ENCODE measurements around the gene GALE. TPM values are rescaled to one million over a fixed set of nuclear protein-coding genes. Genes with fewer than 3 reads are reported as not detected.
"Not testable (repeated sequence)": the region's sequence is repeated elsewhere in the genome, so short reads cannot be mapped to it uniquely, and the experiment has no call there.

GALE gene
- total RNA-seq = 1 to 10 TPM; 5.5 to 8.8 TPM

GRCh38 chr1:23800400-23801337 lies at the start of gene GALE:
GALE (minus strand) TSS chr1:23800754; CDS start chr1:23799007, 1,747 bp downstream.
- H3K36me3 ChIP-seq = peaks cover 10% of the 10 kb centered on the region
- no peaks in the 10 kb centered on the region for H3K9me3 ChIP-seq
- peak within 1 kb of the TSS; percentile 89 for H3K4me3 ChIP-seq
- H3K27ac ChIP-seq = peak within 1 kb of the TSS; percentile 86 to 93
- peaks cover 0 to 26% of the 10 kb centered on the region in 2 donors for H3K4me1 ChIP-seq
- TF ChIP-seq, protein P1, sequence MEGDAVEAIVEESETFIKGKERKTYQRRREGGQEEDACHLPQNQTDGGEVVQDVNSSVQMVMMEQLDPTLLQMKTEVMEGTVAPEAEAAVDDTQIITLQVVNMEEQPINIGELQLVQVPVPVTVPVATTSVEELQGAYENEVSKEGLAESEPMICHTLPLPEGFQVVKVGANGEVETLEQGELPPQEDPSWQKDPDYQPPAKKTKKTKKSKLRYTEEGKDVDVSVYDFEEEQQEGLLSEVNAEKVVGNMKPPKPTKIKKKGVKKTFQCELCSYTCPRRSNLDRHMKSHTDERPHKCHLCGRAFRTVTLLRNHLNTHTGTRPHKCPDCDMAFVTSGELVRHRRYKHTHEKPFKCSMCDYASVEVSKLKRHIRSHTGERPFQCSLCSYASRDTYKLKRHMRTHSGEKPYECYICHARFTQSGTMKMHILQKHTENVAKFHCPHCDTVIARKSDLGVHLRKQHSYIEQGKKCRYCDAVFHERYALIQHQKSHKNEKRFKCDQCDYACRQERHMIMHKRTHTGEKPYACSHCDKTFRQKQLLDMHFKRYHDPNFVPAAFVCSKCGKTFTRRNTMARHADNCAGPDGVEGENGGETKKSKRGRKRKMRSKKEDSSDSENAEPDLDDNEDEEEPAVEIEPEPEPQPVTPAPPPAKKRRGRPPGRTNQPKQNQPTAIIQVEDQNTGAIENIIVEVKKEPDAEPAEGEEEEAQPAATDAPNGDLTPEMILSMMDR (IDR thresholded peaks at IDR 0.05) = no peak
- no peaks in the 10 kb centered on the region for H3K27me3 ChIP-seq
- DNase-seq (ENCODE audit: low spot score) = peak; percentile 97

- no peak overlapping the region for H3K4me3 ChIP-seq
- TF ChIP-seq, protein P1 (IDR thresholded peaks at IDR 0.05) = no peak
- peaks cover 11% of the 10 kb centered on the region for H3K36me3 ChIP-seq
- H3K4me1 ChIP-seq = no peaks in the 10 kb centered on the region
- peak overlapping the region; percentile 52 to 82 for H3K27ac ChIP-seq
- no peaks in the 10 kb centered on the region for H3K9me3 ChIP-seq
- DNase-seq (ENCODE audit: low spot score) = no peak
- no peaks in the 10 kb centered on the region for H3K27me3 ChIP-seq
Measured at GRCh38 chr1:23848673-23849616, 48.4 kb upstream of the GALE start.

DNA sequence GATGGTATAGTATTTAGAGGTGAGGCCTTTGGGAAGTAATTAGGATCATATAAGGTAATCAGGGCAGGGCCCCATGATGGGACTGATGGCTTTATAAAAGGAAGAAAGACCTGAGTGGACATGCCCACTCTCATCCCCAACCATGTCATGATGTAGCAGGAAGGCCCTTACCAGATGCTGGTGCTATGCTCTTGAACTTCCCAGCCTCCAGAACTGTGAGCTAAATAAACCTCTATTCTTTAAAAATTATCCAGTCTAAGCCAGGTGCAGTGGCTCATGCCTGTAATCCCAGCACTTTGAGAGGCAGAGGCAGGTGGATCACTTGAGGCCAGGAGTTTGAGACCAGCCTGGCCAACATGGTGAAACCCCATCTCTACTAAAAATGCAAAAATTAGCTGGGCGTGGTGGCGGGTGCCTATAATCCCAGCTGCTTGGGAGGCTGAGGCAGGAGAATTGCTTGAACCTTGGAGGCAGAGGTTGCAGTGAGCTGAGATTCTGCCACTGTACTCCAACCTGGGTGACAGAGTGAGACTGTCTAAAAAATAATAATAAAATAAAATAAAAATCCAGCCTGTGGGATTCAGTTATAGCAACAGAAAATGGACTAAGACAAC lies 47.0 kb upstream of the GALE start:
- H3K36me3 ChIP-seq = peaks cover 11% of the 10 kb centered on the region
- H3K4me3 ChIP-seq; H3K27me3 ChIP-seq; H3K27ac ChIP-seq; DNase-seq (ENCODE audit: low spot score); H3K4me1 ChIP-seq; H3K9me3 ChIP-seq: not testable (repeated sequence)

- no peaks in the 10 kb centered on the region for H3K4me1 ChIP-seq
- no peaks in the 10 kb centered on the region for H3K9me3 ChIP-seq
- H3K27me3 ChIP-seq = no peaks in the 10 kb centered on the region
- TF ChIP-seq, protein P1 (IDR thresholded peaks at IDR 0.05) = no peak
- H3K4me3 ChIP-seq = no peak overlapping the region
- no peak for DNase-seq (ENCODE audit: low spot score)
- H3K27ac ChIP-seq = no peak overlapping the region
- peaks cover 11% of the 10 kb centered on the region for H3K36me3 ChIP-seq
Measured at GRCh38 chr1:23845163-23845562, 44.6 kb upstream of the GALE start.

GRCh38 chr1:23843644-23844043 lies 43.1 kb upstream of the GALE start:
- DNase-seq (ENCODE audit: low spot score) = no peak
- no peak overlapping the region for H3K27ac ChIP-seq
- no peaks in the 10 kb centered on the region for H3K9me3 ChIP-seq
- H3K27me3 ChIP-seq = no peaks in the 10 kb centered on the region
- H3K36me3 ChIP-seq = peaks cover 11% of the 10 kb centered on the region
- TF ChIP-seq, protein P1 (IDR thresholded peaks at IDR 0.05) = no peak
- no peak overlapping the region for H3K4me3 ChIP-seq
- H3K4me1 ChIP-seq = no peaks in the 10 kb centered on the region
